Neural cell (in vitro differentiated cells): Measurements from ENCODE around the gene ARF1. TPM values are rescaled to one million over a fixed set of nuclear protein-coding genes. Genes with fewer than 3 reads are reported as not detected.

Experiments used
- H2AFZ ChIP-seq: fragments of 200-600, 300-800 bp; sonication (generic), shearing (Covaris generic); 2 replicates; pipeline ENCODE4 v1.6.0; 2014; ENCODE audit warnings: low read depth, mild to moderate bottlenecking, antibody characterized with exemption, low read length, moderate library complexity
- H3F3A ChIP-seq: fragments of 200-600 bp; shearing (Covaris generic); 2 replicates; pipeline ENCODE4 v1.6.1; 2016; ENCODE audit warnings: mild to moderate bottlenecking, moderate library complexity, mixed read lengths, antibody characterized with exemption, low read length; ENCODE audit not compliant: insufficient read depth, poor library complexity, severe bottlenecking
- H3K27ac ChIP-seq: fragments of 200-600, 300-800 bp; sonication (generic), shearing (Covaris generic); 2 replicates; pipeline ENCODE4 v1.5.1; 2014; ENCODE audit warnings: mild to moderate bottlenecking, low read length, moderate library complexity
- H3K27me3 ChIP-seq: fragments of 300-800, 200-600 bp; sonication (generic), shearing (Covaris generic); 2 replicates; pipeline ENCODE4 v1.6.0; 2014; ENCODE audit warnings: mild to moderate bottlenecking, low read depth, low read length, moderate library complexity; ENCODE audit not compliant: insufficient read depth
- H3K36me3 ChIP-seq: fragments of 300-800, 200-600 bp; sonication (generic), shearing (Covaris generic); 2 replicates; pipeline ENCODE4 v1.5.1; 2014; ENCODE audit warnings: mild to moderate bottlenecking, antibody characterized with exemption, low read length, moderate library complexity; ENCODE audit not compliant: insufficient read depth
- H3K4me2 ChIP-seq: fragments of 300-800, 200-600 bp; sonication (generic), shearing (Covaris generic); 2 replicates; pipeline ENCODE4 v1.6.0; 2014; ENCODE audit warnings: mild to moderate bottlenecking, low read length
- H3K4me3 ChIP-seq: fragments of 300-800, 200-600 bp; sonication (generic), shearing (Covaris generic); 2 replicates; pipeline ENCODE4 v1.5.1; 2014; ENCODE audit warnings: mild to moderate bottlenecking, low read length, moderate library complexity
- H3K79me2 ChIP-seq: fragments of 200-600 bp; shearing (Covaris generic); replicated peaks from 2 replicates; pipeline ENCODE4 v1.6.0; 2014; ENCODE audit warnings: mild to moderate bottlenecking, low read length, moderate library complexity; ENCODE audit not compliant: insufficient read depth
- H3K9ac ChIP-seq: fragments of 300-800, 200-600 bp; sonication (generic), shearing (Covaris generic); 2 replicates; pipeline ENCODE4 v1.6.1; 2016; ENCODE audit warnings: mild to moderate bottlenecking, low read length, mixed read lengths
- H3K9me2 ChIP-seq: fragments of 200-600 bp; shearing (Covaris generic); 2 replicates; pipeline ENCODE4 v1.6.1; 2016; ENCODE audit warnings: mild to moderate bottlenecking, low read length, mixed read lengths; ENCODE audit not compliant: insufficient read depth
- H3K9me3 ChIP-seq: fragments of 200-600, 300-800 bp; sonication (generic), shearing (Covaris generic); 2 replicates; pipeline ENCODE4 v1.6.1; 2016; ENCODE audit warnings: mild to moderate bottlenecking, mixed run types, low read length, moderate library complexity, mixed read lengths
- H4K20me1 ChIP-seq: fragments of 200-600 bp; shearing (Covaris generic); 2 replicates; pipeline ENCODE4 v1.6.1; 2016; ENCODE audit warnings: mild to moderate bottlenecking, mixed run types; ENCODE audit not compliant: insufficient read depth
- CTCF ChIP-seq: fragments of 450-650 bp; IDR thresholded peaks from 2 replicates; pipeline ENCODE4 v1.5.1; 2014; ENCODE audit warnings: antibody characterized with exemption, mild to moderate bottlenecking, moderate library complexity; ENCODE audit not compliant: poor library complexity, severe bottlenecking
- EP300 ChIP-seq: fragments of 450-650 bp; conservative IDR thresholded peaks from 2 replicates; pipeline ENCODE4 v1.6.1; 2014; ENCODE audit warnings: antibody characterized with exemption, mild to moderate bottlenecking, moderate library complexity; ENCODE audit not compliant: poor library complexity, severe bottlenecking
- EZH2 ChIP-seq: fragments of 200-600, 300-800 bp; shearing (Covaris generic), sonication (generic); IDR thresholded peaks from 2 replicates; pipeline ENCODE4 v1.6.1; 2014; ENCODE audit warnings: antibody characterized with exemption, low read length, borderline replicate concordance, mild to moderate bottlenecking; ENCODE audit not compliant: insufficient read depth, poor library complexity, severe bottlenecking
- MXI1 ChIP-seq: fragments of 450-650 bp; conservative IDR thresholded peaks from 2 replicates; pipeline ENCODE4 v1.6.1; 2014; ENCODE audit warnings: antibody characterized with exemption, mild to moderate bottlenecking; ENCODE audit not compliant: poor library complexity, severe bottlenecking
- POLR2AphosphoS5 ChIP-seq: IDR thresholded peaks from 2 replicates; pipeline ENCODE4 v1.6.1; 2012
- RAD21 ChIP-seq: fragments of 450-650 bp; conservative IDR thresholded peaks from 2 replicates; pipeline ENCODE4 v1.6.1; 2014; ENCODE audit warnings: antibody characterized with exemption, mild to moderate bottlenecking, moderate library complexity
- REST ChIP-seq: IDR thresholded peaks from 2 replicates; pipeline ENCODE4 v1.6.1; 2012; ENCODE audit warnings: borderline replicate concordance
- SMC3 ChIP-seq: fragments of 450-650 bp; conservative IDR thresholded peaks from 2 replicates; pipeline ENCODE4 v1.6.1; 2014; ENCODE audit warnings: antibody characterized with exemption, mild to moderate bottlenecking, moderate library complexity; ENCODE audit not compliant: poor library complexity
- TAF1 ChIP-seq: IDR thresholded peaks from 2 replicates; pipeline ENCODE4 v1.6.1; 2012; ENCODE audit warnings: low read depth
- polyA plus RNA-seq: library from polyadenylated mRNA; depleted of rRNA; stranded (reverse); fragments of >200 nt; gene quantifications from 2 replicates; pipeline ENCODE4 v1.2.3, GENCODE V29; 2014

ARF1 gene
- polyA plus RNA-seq, 1 donor from 2014 or later: 168 TPM

- Histone ChIP-seq H3K9me2 (no peaks in the 10 kb centered on the region), H3K9me3 (peaks cover 9% of the 10 kb centered on the region), H3K4me3 (no peak overlapping the region), H3K9ac (no peak overlapping the region), H3K36me3 (no peaks in the 10 kb centered on the region), H3K4me2 (no peak overlapping the region), H2AFZ (no peak overlapping the region), H3K79me2 (no peaks in the 10 kb centered on the region), H3K27ac (no peak overlapping the region), H3F3A (no peaks in the 10 kb centered on the region), H3K27me3 (peaks cover 54% of the 10 kb centered on the region), H4K20me1 (no peaks in the 10 kb centered on the region)
- TF ChIP-seq SMC3: no peak
- TF ChIP-seq CTCF: no peak
- no peak for TF ChIP-seq REST
- no peak for TF ChIP-seq EP300
- TF ChIP-seq TAF1: no peak
- TF ChIP-seq POLR2AphosphoS5: no peak
- TF ChIP-seq RAD21: no peak
Observed at GRCh38 chr1:228061411-228062084, 21.0 kb upstream of the ARF1 start.

- H4K20me1 ChIP-seq: no peaks in the 10 kb centered on the region
- no peak overlapping the region for H3K9ac ChIP-seq
- peaks cover 9% of the 10 kb centered on the region for H3K9me3 ChIP-seq
- no peak overlapping the region for H3K4me3 ChIP-seq
- H2AFZ ChIP-seq: no peak overlapping the region
- H3K79me2 ChIP-seq: no peaks in the 10 kb centered on the region
- peaks cover 53% of the 10 kb centered on the region for H3K27me3 ChIP-seq
- no peaks in the 10 kb centered on the region for H3K36me3 ChIP-seq
- TF ChIP-seq EP300: no peak
- H3K9me2 ChIP-seq: no peaks in the 10 kb centered on the region
- no peak overlapping the region for H3K4me2 ChIP-seq
- H3F3A ChIP-seq: no peaks in the 10 kb centered on the region
- H3K27ac ChIP-seq: no peak overlapping the region
Observed at GRCh38 chr1:228062085-228062791, 20.3 kb upstream of the ARF1 start.

- no peaks in the 10 kb centered on the region for H3F3A ChIP-seq
- no peak overlapping the region for H2AFZ ChIP-seq
- TF ChIP-seq EZH2 (no peak), RAD21 (no peak), SMC3 (no peak), POLR2AphosphoS5 (no peak), TAF1 (no peak), REST (no peak), CTCF (no peak), EP300 (no peak), MXI1 (no peak)
- H3K9me3 ChIP-seq: peaks cover 9% of the 10 kb centered on the region
- no peaks in the 10 kb centered on the region for H3K79me2 ChIP-seq
- H3K4me3 ChIP-seq: no peak overlapping the region
- H3K9ac ChIP-seq: no peak overlapping the region
- no peak overlapping the region for H3K27ac ChIP-seq
- no peak overlapping the region for H3K4me2 ChIP-seq
- H4K20me1 ChIP-seq: no peaks in the 10 kb centered on the region
- H3K27me3 ChIP-seq: peaks cover 50% of the 10 kb centered on the region
- H3K9me2 ChIP-seq: no peaks in the 10 kb centered on the region
- H3K36me3 ChIP-seq: no peaks in the 10 kb centered on the region
Observed at GRCh38 chr1:228062812-228063211, 19.7 kb upstream of the ARF1 start.
